ENCODE results near the gene APMAP.
A peak's percentile ranks its signal among the peaks of the same experiment; 100 is the strongest.

APMAP gene

GRCh38 chr20:24964506-24964840 lies 28.1 kb downstream of the APMAP start:
- peak; percentile 27 for DNase-seq

- DNase-seq, result no peak
These were observed 28.7 kb downstream of the APMAP start for GRCh38 chr20:24963672-24964505.

DNA sequence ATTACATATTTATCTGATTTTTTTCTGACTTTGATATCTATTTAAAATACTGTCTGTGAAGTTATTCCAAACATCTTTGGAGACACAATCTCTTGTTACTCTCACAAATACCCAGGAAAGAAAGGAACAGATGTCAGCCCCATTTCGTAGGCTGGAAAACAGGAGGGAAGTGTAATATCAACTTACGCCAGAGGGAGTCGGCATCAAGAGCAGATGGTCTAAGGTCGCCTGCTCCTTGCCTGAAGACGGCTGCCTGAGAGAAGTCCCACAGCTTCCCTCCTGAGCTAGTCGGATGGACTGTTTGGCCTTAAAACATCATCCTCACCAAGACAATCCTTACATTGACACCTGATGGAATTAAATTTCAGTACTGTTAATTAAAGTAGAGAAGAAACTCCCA lies 30.0 kb downstream of the APMAP start:
- no peak for DNase-seq

DNA sequence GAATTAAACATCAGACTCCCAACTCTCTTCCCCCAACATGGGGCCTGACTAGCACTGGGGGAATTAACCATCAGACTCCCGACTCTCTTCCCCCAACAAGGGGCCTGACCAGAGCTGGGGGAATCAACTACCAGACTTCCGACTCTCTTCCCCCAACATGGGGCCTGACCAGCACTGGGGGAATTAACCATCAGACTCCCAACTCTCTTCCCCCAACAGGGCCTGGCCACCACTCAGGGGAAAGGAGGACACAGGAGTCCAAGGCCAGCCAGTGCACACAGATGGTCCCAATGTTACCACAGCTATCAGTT lies 30.4 kb downstream of the APMAP start:
- DNase-seq, result no peak

DNA sequence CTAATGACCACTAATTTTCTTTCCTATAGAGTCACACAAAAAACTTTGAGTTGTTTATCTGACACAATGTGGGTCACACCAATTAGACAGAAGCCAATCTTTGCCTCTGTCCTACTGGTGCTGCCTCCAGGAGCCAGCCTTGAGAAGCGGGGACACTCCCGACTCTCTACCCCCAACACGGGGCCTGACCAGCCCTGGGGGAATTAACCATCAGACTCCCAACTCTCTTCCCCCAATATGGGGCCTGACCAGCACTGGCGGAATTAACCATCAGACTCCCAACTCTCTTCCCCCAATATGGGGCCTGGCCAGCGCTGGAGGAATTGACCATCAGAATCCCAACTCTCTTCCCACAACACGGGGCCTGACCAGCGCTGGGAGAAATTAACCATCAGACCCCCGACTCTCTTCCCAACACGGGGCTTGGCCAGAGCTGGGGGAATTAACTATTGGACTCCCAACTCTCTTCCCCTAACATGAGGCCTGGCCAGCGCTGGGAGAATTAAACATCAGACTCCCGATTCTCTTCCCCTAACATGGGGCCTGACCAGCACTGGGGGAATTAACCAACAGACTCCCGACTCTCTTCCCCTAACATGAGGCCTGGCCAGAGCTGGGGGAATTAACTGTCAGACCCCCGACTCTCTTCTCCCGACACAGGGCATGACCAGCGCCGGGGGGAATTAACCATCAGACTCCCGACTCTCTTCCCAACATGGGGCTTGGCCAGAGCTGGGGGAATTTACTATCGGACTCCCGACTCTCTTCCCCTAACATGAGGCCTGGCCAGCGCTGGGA lies 31.0 kb downstream of the APMAP start:
- no peak for DNase-seq

DNA sequence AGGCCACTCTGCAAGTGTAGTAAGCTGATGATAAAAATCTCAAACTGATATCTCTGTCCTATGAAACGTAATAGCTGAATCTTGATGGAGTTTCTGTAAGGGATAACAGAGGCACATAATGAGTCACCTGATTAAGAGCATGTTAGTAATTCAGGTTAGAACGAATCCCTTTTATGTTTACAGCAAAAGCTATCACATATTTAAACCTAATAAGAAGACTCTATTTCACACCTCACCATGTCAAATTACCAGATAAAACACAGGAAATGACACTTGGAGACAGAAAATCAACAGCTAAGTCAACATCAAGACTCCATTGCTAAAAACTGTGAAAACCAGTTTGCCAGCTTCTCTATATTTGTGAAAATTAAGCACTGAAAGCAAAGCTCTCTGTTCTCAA lies 31.7 kb downstream of the APMAP start:
- DNase-seq, result no peak

DNA sequence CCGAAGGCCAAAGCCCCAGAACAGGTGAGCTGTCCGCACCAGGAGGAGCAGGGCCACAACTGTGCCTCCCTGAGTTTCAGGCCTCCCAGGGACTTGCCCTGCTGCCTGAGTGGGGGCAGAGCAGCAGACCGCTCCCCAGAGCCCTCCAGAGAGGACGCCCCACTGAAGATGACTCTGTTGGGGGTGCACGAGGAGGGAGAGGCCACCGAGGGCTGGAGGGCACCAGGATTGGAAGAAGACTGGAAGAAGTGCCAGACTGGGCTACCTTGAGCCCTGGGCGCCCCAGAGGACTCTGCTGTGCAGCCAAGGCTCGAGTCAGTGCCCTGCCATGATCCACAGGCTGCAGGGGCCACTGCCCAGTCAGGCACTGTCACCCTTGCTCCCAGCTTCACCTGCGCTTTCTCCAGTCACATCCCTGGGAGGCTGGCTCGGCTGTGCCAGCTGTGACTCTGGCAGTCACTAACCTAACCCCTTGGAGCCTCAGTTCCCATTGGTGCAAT lies 32.2 kb downstream of the APMAP start:
- no peak for DNase-seq

DNA sequence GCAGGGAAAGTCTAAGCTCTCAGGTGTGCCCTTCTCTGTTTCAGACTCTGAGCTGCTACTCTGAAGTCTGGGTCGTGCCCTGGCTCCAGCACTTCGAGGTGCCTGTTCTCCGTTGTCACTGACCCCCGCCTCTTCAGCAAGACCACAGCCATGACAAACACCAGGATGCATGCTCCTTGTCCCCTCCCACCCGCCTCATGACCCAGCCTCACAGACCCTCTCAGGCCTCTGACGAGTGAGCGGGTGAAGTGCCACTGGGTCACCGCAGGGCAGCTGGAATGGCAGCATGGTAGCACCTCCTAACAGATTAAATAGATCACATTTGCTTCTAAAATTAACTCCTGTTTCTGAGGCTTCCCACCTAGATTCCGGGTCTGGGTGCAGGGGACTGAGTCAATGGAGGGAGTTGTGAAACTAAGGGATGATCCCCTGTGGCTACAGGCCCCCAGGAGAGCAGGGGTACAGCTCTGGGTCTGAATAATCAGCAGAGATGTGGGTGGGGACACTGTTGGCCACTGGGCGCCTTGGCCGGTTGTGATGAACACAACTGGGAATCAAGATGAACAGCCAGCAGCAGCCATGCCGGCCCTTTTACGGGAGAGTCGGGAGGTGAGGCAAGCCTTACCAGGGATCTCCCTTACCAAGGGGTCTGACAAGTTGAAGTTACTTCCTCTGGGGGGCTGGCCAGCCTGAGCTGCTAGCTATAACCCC lies 32.8 kb downstream of the APMAP start:
- DNase-seq, result no peak

GRCh38 chr20:24958506-24959385 lies 33.8 kb downstream of the APMAP start:
- no peak for DNase-seq

- DNase-seq, result no peak
These were observed 35.1 kb downstream of the APMAP start for GRCh38 chr20:24957326-24958016.

DNA sequence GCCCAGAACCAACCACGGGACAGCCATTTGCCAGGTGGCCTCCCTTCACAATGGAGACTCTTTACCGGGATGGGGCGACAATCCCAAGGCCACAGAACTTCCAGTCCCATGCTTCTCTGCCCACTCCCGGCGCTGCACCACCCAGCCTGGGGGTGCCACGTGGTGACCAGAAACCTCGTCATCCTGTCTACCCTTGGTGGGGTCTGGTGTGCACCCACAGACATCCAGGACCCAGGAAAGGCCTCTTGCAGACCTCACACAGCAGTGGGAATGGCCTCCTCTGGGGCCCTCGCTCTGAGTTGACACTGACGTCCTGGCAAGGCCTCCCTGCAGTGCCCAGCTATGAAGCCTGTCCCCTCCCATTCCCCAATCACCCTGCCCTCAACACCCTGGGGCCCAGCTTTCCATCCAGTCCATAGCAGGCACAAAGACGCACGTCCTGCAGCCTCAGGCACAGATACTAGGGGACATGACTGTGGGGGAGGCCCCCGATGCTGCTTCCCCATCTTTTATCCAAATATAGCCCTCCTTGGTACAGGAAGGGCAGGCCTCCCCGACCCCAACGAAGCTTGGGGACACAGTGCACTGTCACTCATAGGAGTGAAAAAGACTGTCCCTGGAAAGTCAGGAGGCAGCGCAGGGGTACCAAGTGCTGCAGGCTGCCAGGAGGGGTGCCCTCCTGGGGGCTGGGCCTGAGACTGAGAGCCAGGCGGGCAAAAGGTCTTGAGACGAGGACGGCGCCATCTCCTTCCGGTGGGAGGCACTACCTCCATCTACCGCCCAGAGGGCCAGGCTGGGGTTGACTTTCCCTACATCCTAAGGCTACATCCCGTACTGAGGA lies 36.3 kb downstream of the APMAP start:
- no peak for DNase-seq

DNA sequence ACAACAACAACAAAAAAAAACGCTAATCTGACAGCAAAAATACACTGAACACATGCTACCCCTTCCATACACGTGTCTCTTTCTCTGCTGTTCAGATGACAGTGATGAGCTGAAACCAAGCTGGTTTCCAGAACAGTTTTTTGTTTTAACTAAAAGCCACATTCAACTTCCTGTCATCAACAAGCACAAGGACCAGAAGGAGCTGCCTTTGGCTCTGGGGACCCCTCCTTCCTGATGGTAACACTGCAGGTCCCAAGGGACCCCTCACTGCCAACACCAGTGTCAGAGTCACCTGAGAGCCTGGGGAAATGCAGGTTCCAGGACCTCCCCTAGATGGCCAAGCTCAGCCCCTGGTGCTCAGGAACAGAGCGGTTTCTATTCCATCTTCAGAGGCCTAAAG lies 37.5 kb downstream of the APMAP start:
- DNase-seq, result no peak

- no peak for DNase-seq
These were observed 38.0 kb downstream of the APMAP start for GRCh38 chr20:24954566-24954965.

DNA sequence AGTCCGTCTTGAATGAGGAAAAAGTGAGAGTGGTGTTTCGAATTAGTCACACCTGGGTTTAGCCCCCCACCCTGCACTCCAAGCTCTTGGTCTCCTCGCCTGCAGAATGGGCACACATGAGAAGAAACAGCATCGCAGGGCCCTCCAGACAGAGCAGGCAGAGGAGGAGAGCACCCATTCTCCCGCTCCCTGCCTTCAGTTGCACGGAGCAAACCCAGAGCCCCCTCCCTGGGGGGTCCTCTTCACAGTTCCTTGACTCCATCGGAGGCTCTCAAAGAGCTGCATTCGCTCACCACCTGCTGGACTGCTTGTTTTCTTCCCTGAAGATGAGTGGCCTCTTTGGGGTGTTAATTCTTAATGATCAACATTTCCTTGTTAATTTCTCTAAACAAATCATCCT lies 38.4 kb downstream of the APMAP start:
- DNase-seq, result no peak

DNA sequence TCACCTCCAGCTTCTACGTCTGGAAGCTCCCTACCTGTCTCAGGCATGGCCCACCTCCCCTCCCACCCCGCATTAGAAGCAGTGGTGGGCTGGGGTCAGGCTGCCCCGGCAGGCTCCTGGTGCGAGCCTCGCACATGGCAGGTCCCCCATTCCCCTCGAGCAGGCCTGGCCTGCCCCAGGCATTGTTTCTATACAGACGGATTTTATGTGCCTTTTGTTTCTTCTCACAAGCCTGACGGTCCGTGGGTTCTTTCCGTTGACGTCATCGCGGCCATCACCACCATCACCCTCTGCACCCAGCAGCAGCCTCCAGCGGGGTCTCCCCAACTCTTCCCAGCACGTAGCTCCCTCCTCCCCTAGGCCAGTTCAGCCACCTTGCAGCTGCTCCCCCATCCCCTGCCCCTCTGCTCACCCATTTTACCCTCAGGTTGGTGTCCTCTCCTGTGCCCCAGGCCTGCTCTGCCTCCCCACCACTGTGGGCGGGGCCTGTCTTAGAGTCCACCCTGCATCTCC lies 38.9 kb downstream of the APMAP start:
- no peak for DNase-seq

DNA sequence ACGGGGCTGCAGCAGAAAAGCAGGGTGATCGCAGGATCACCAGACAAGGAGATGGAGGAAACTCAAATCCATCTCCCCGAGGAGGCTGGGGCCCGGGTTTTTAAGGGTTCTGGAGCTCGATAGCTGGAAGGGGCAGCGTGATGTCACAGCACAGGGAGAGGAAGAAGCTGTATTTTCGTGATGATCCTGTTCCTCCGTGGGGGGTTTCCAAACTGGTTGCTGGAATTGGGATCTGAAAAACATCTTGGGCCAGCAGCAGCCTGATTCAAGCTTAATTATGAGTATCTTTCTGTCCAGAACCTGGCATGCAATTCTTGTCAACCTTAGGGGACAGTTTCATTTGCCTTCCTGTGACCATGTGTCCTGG lies 39.4 kb downstream of the APMAP start:
- no peak for DNase-seq

- DNase-seq, result no peak
These were observed 40.0 kb downstream of the APMAP start for GRCh38 chr20:24952376-24953208.

DNA sequence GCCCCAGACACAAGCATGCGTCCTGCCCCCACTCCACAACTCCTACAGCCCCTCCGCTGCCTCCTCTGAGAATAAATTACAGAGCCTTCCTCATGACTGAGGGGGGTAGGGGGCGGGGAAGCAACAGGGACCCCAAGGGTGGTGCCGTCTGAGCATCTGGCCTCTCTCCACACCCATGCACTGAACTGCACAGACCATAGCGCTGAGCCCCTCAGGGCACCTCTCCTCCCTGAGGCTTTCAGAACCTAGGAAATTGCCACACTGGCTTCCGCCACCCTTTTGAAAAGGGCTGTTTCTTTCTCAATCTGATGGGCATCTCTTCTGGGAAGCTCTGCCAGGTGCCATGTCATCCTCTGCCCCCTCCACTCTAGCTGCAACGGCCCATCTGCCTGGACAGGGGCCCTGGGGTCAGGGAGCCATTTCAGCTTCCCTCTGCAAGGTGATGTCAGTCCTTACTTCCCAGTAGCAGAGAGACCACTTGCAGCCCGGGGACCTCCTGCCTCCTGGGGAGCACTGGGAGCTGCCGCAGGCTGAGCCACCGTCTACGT lies 40.9 kb downstream of the APMAP start:
- DNase-seq, result no peak

- no peak for DNase-seq
These were observed 41.6 kb downstream of the APMAP start for GRCh38 chr20:24950836-24951525.

Data from eye (tissue), 1 donor.